ENCODE measurements around the gene PERCC1.

DNA sequence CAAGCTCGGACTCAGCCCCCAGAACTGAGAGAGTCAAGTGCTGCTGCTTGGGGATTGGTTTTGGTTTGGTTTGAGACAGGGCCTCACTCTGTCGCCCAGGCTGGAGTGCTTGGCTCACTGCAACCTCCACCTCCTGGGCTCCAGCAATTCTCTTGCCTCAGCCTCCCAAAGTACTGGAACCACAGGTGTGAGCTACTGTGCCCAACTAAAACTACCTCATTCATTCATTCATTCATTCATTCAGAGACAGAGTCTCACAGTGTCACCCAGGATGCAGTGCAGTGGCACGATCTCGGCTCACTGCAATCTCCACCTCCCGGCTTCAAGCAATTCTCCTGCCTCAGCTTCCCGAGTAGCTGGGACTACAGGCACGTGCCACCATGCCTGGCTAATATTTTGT is 41.1 kb upstream of the PERCC1 start:
- TF ChIP-seq, protein P1, sequence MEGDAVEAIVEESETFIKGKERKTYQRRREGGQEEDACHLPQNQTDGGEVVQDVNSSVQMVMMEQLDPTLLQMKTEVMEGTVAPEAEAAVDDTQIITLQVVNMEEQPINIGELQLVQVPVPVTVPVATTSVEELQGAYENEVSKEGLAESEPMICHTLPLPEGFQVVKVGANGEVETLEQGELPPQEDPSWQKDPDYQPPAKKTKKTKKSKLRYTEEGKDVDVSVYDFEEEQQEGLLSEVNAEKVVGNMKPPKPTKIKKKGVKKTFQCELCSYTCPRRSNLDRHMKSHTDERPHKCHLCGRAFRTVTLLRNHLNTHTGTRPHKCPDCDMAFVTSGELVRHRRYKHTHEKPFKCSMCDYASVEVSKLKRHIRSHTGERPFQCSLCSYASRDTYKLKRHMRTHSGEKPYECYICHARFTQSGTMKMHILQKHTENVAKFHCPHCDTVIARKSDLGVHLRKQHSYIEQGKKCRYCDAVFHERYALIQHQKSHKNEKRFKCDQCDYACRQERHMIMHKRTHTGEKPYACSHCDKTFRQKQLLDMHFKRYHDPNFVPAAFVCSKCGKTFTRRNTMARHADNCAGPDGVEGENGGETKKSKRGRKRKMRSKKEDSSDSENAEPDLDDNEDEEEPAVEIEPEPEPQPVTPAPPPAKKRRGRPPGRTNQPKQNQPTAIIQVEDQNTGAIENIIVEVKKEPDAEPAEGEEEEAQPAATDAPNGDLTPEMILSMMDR (IDR thresholded peaks at IDR 0.05) = no peak
- TF ChIP-seq POLR2A (IDR thresholded peaks at IDR 0.05) = no peak

All from lower leg skin (tissue), 3 donors.